HK-2 (cell line): ENCODE data around the gene SIGLEC11.
"Not testable (repeated sequence)": the region's sequence is repeated elsewhere in the genome, so short reads cannot be mapped to it uniquely, and the experiment has no call there.

ENCODE experiments used
- DNase-seq: peaks from one replicate; pipeline ENCODE4 v3.0.0-alpha.2; 2018; ENCODE audit not compliant: unreplicated experiment

Gene SIGLEC11, protein sequence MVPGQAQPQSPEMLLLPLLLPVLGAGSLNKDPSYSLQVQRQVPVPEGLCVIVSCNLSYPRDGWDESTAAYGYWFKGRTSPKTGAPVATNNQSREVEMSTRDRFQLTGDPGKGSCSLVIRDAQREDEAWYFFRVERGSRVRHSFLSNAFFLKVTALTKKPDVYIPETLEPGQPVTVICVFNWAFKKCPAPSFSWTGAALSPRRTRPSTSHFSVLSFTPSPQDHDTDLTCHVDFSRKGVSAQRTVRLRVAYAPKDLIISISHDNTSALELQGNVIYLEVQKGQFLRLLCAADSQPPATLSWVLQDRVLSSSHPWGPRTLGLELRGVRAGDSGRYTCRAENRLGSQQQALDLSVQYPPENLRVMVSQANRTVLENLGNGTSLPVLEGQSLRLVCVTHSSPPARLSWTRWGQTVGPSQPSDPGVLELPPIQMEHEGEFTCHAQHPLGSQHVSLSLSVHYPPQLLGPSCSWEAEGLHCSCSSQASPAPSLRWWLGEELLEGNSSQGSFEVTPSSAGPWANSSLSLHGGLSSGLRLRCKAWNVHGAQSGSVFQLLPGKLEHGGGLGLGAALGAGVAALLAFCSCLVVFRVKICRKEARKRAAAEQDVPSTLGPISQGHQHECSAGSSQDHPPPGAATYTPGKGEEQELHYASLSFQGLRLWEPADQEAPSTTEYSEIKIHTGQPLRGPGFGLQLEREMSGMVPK

GRCh38 chr19:49960980-49961379 lies at the start of gene SIGLEC11:
TSS of gene SIGLEC11 (minus strand) at chr19:49961172. CDS start at chr19:49961081, 91 bp downstream.
- DNase-seq: not testable (repeated sequence)

- no peak for DNase-seq
These were observed 47.6 kb upstream of the SIGLEC11 start for GRCh38 chr19:50008532-50008931.

GRCh38 chr19:50007947-50008346 lies 47.0 kb upstream of the SIGLEC11 start:
- DNase-seq: no peak

DNA sequence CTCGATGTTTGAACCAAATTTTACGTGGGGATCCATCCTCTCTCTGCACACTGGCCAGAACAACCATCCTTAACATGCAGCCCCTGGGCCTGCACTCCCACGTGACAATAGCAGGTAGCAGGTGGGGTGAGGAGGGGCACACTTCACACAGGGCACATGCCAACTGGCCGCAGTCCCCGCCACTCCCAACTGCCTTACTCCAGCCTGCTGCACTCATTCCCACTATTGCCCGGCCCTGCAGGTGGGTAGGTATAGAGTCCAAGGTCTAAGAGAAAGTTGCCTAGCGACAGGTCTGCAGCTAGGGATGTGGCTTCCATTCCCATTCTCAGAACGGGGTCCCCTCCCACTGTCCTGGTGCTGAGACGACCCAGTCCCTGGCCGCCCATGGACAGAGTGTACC lies 46.2 kb upstream of the SIGLEC11 start:
- no peak for DNase-seq

DNA sequence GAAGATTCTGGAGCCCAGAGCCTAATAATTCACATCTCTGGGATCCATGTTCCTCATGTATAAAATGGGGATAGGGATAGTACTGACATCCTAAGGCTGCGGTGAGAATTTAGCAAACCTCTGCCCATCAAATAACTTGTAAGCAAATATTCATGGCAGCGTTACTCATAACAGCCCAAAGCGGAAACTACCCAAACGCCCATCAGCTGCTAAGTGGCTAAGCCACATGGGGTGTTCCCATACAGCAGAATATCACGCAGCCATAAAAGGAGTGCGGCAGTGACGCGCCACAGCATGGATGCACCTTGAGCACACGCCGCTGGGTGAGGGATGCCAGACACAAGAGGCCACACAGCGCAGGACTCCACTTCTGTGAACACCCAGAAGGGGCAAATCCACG lies 44.5 kb upstream of the SIGLEC11 start:
- DNase-seq: no peak

DNA sequence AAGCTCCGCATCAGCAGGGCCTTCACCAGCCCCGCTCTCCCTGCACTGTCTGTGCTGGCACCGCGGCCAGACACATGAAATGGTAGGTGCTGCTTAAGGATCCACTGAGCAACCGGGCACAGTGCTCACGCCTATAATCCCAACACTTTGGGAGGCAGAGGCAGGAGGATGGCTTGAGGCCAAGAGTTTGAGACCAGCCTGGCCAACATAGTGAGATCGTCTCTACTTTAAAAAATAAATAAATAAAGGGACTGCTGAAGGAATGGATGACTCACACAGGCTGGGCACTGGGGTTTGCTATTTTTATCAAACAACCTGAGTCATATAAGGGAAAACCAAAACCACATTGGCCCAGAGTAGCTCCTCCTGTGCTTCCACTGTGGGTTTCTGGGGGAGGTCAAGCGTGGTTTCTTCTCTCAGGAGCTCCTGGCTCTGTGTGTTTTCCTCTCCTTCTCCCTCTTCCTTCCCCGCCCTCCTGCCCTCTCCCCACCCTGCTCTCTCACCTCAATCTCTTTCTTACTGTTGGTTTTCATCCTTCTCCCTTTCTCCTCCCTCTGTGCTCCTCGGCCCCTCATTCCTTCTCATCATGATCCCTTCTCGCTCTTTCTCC lies 42.9 kb upstream of the SIGLEC11 start:
- peak; percentile 80 for DNase-seq

DNA sequence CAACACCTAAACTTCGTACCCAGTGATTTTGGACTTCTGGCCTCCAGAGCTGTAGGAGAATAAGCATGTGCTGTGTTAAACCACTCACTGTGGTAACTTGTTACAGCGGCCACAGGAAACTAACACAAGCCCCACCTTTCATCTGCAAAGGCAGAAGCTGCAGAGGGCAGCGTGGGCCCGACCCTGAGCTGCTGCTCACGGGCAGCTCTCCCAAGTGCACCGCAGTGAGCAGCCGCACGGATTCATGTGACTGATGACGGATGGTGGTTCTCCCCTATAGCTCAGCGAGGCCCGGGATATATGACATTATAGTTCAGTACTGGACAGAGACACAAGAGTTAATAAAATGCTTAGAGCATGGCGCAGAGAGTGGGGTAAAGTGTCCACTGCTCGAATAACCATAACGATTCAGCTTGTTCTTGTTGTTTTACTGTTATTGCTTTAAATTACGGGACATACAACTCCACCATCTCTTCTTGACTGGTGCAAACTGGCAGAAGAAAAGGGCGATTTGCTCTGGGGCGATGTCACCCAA lies 42.3 kb upstream of the SIGLEC11 start:
- DNase-seq: no peak

- DNase-seq: no peak
These were observed 41.5 kb upstream of the SIGLEC11 start for GRCh38 chr19:50002386-50002960.

- DNase-seq: no peak
These were observed 40.8 kb upstream of the SIGLEC11 start for GRCh38 chr19:50001775-50002174.

GRCh38 chr19:50000841-50001557 lies 40.0 kb upstream of the SIGLEC11 start:
- no peak for DNase-seq

DNA sequence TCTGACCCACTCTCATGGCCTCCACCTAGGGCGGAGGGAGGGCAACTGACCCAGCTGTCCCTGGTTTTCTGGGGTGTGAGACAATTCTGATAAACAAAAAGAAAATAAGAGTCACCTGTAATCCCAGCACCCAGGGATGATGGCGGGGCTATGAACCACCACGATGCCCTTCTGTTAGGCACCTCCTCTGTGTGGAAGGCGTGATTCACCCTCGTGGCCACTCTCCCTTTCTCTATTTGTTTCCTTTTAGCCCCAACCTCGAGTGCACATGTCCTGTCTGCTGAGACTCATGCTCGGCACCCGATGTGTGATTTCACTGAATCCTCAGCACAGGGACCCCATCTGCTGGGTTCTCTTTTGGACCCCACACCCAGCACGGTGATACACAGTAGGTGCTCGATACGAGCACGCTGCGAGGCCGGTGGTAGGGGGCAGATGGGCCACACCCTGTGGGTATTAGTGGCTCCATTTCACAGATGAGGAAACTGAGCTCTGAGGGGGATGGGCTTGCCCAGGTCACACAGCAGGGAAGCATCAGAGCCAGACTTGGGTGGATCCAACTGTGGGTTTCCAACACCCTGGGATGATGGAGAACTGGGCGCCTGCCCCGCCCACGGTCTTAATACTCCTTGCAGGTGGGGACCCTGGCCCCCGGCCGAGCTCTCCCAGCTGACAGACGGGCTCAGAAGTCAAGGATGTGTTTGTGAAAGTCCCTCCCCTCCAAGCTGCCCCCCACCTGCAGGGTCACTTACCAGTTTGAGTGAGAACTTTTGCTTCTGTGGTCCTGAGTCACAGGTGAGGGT lies 39.3 kb upstream of the SIGLEC11 start:
- DNase-seq: no peak

GRCh38 chr19:49999371-50000010 lies 38.5 kb upstream of the SIGLEC11 start:
- no peak for DNase-seq

DNA sequence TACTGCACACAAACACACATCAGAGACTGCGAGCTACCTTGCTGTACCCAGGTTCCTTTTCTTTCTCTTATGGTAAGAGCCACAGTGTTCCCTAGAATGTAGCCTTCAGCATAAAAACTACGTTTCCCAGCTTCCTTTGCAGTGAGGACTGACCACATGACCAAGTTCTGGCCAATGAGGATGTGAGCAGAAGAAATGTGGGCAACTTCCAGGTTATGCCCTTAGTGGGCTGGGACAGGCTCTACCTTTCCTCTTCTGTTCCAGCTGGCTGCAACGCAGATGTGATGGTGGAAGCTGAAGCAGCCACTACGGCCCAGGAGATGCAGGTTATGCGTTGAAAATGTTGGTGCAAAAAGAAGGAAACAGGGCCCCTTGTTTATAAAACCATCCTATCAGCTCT lies 36.7 kb upstream of the SIGLEC11 start:
- DNase-seq: peak; percentile 23

DNA sequence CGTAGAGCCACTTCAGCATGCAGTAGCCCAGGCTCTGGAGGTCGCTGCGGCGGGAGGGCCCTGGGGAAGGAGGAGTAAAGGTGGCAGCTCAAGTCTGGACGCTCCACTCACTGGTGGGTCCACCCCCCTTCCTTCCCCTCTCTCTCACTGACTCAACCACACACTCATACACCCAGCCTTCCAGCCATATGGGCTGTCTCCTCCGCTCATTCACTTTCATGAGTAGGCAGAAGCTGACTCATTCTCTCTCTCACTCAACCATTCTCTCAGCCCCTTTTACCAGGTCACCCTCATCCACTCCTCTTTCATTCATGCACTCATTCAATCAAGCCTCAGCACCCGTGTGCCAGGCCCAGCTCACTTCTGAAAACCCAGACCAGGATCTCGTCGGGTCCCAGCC lies 27.5 kb upstream of the SIGLEC11 start:
- DNase-seq: peak; percentile 44

GRCh38 chr19:49988007-49988406 lies 27.0 kb upstream of the SIGLEC11 start:
- no peak for DNase-seq

DNA sequence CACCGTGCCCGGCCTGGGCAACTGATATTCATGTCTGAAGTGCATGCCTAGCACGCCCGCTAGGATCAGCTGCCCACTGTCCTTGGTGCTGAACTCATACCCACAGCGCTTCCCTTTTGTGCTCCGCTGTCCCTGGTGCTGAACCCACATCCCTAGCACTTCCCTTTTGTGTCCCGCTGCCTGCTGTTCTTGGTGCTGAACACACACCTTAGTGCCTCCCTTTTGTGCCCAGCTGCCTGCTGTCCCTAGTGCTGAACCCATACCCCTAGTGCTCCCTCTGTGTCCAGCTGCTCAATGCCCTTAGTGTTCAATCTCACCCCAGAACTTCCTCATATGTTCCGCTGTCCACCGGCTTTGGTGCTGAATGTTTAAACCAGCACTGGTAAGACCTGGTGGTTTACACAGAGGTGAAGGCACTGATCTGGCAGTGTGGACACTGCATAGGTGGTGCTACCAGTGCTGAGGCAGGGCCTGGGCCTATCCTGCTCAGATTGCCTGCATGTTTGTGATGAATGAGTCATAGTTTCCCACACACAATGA lies 26.3 kb upstream of the SIGLEC11 start:
- peak; percentile 93 for DNase-seq

DNA sequence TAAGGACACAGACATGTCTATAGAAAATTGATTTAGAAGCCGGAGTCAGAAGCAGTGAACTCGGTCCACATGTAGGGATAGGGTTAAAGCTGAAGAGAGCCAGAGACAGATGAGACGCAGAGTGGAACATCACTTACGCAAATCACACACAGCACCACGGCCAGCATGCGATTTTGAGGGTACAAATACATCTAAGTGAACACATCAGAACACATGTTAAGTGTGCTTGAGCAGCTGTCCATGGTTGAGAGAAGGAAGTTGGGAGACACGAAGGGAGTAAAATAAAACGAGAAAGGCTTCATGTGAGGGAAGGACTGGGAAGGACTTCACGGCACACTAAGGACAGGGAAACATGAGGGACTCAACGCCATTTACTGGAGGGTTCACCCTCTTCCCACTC lies 25.4 kb upstream of the SIGLEC11 start:
- DNase-seq: no peak

GRCh38 chr19:49985871-49986270 lies 24.9 kb upstream of the SIGLEC11 start:
- DNase-seq: no peak

GRCh38 chr19:49984491-49984890 lies 23.5 kb upstream of the SIGLEC11 start:
- DNase-seq: no peak
